Measurements from ENCODE around the gene COLEC12.

- TF ChIP-seq CTCF (conservative IDR thresholded peaks at IDR 0.05) (no peak), ZFX (IDR thresholded peaks at IDR 0.05) (no peak)
These were observed 92.8 kb downstream of the COLEC12 start for GRCh38 chr18:407626-408224.
